HepG2 (cell line): ENCODE measurements around the gene SEPTIN11. TPM values are rescaled to one million over a fixed set of nuclear protein-coding genes. Genes with fewer than 3 reads are reported as not detected.

Experiments used
- ARNT2 ChIP-seq: sonication (generic); formaldehyde crosslinking; IDR thresholded peaks from 2 replicates; pipeline ENCODE4 v1.8.0; 2022; ENCODE audit warnings: mild to moderate bottlenecking, low read depth, missing genetic modification reagents, moderate library complexity
- EZH2 ChIP-seq: conservative IDR thresholded peaks from 2 replicates; pipeline ENCODE4 v1.6.1; 2012; ENCODE audit warnings: mild to moderate bottlenecking, low read depth, low read length, moderate library complexity
- JUN ChIP-seq: sonication (generic); formaldehyde crosslinking; IDR thresholded peaks from 2 replicates; pipeline ENCODE4 v1.4.0; 2020; ENCODE audit warnings: mild to moderate bottlenecking, missing genetic modification reagents
- KLF9 ChIP-seq: IDR thresholded peaks from 2 replicates; pipeline ENCODE4 v1.6.1; 2016; ENCODE audit warnings: low read depth
- MTF2 ChIP-seq: sonication (generic); formaldehyde crosslinking; IDR thresholded peaks from 2 replicates; pipeline ENCODE4 v1.5.0; 2020; ENCODE audit warnings: missing genetic modification reagents, borderline replicate concordance
- MXD1 ChIP-seq: sonication (generic); formaldehyde crosslinking; IDR thresholded peaks from 2 replicates; pipeline ENCODE4 v1.4.0; 2020; ENCODE audit warnings: mild to moderate bottlenecking, missing genetic modification reagents
- MYPOP ChIP-seq: sonication (generic); formaldehyde crosslinking; IDR thresholded peaks from 2 replicates; pipeline ENCODE4 v1.8.1; 2023; ENCODE audit warnings: mild to moderate bottlenecking, moderate library complexity, missing genetic modification reagents
- NFE2L1 ChIP-seq: sonication (generic); formaldehyde crosslinking; IDR thresholded peaks from 2 replicates; pipeline ENCODE4 v1.4.0; 2020; ENCODE audit warnings: missing genetic modification reagents, mild to moderate bottlenecking, borderline replicate concordance
- NR1H2 ChIP-seq: sonication (generic); formaldehyde crosslinking; IDR thresholded peaks from 2 replicates; pipeline ENCODE4 v1.8.1; 2022; ENCODE audit warnings: low read depth, missing genetic modification reagents, borderline replicate concordance
- SMYD3 ChIP-seq: sonication (generic); formaldehyde crosslinking; IDR thresholded peaks from 2 replicates; pipeline ENCODE4 v1.8.1; 2023; ENCODE audit warnings: mild to moderate bottlenecking, missing genetic modification reagents
- ZBTB44 ChIP-seq: sonication (generic); formaldehyde crosslinking; IDR thresholded peaks from 2 replicates; pipeline ENCODE4 v1.4.0; 2020; ENCODE audit warnings: missing genetic modification reagents
- ZNF274 ChIP-seq: sonication (generic); formaldehyde crosslinking; IDR thresholded peaks from 2 replicates; pipeline ENCODE4 v1.5.1; 2020; ENCODE audit warnings: mild to moderate bottlenecking, missing genetic modification reagents
- ZNF432 ChIP-seq: sonication (generic); formaldehyde crosslinking; IDR thresholded peaks from 2 replicates; pipeline ENCODE4 v1.5.0; 2020; ENCODE audit warnings: missing genetic modification reagents, mild to moderate bottlenecking, borderline replicate concordance
- ZNF556 ChIP-seq: sonication (generic); formaldehyde crosslinking; IDR thresholded peaks from 2 replicates; pipeline ENCODE4 v1.4.0; 2020; ENCODE audit warnings: mild to moderate bottlenecking, missing genetic modification reagents, borderline replicate concordance
- ZNF629 ChIP-seq: sonication (generic); formaldehyde crosslinking; conservative IDR thresholded peaks from 2 replicates; pipeline ENCODE4 v1.5.0; 2020; ENCODE audit warnings: missing genetic modification reagents
- ZNF724P ChIP-seq: sonication (generic); formaldehyde crosslinking; IDR thresholded peaks from 2 replicates; pipeline ENCODE4 v1.8.0; 2022; ENCODE audit warnings: missing genetic modification reagents, borderline replicate concordance
- polyA plus RNA-seq, 8 experiments: library from polyadenylated mRNA; depleted of rRNA in 3 of 8; stranded (reverse) in 7 of 8; unstranded in 1 of 8; fragments of >200 nt; fragmentation: Illumina TruSeq in 4 of 8; extraction: Trizol in 4 of 8; gene quantifications; 2 replicates each; pipeline versions ENCODE4 v1.2.1 to v1.2.3, GENCODE V29; 2011 to 2016; ENCODE audit warnings: low read depth in 4 of 8, missing spikeins in 1 of 8, mixed read lengths in 1 of 8; ENCODE audit not compliant: insufficient read depth in 1 of 8
- total RNA-seq, 5 experiments: library from RNA; depleted of rRNA; stranded (reverse); fragments of >200 nt; fragmentation: Illumina TruSeq; extraction: Trizol; gene quantifications; 2 replicates each; pipeline ENCODE4 v1.2.3, GENCODE V29; 2016; ENCODE audit warnings: low read depth in 1 of 5
- TF ChIP-seq, protein P1 (sequence below): sonication (generic); formaldehyde crosslinking; IDR thresholded peaks from 2 replicates; pipeline ENCODE4 v1.4.0; 2020; ENCODE audit warnings: missing genetic modification reagents, mild to moderate bottlenecking, borderline replicate concordance
- TF ChIP-seq, protein P2 (sequence below): sonication (generic); formaldehyde crosslinking; IDR thresholded peaks from 2 replicates; pipeline ENCODE4 v1.4.0; 2020; ENCODE audit warnings: missing genetic modification reagents, mild to moderate bottlenecking, borderline replicate concordance
- TF ChIP-seq, protein P3 (sequence below): sonication (generic); formaldehyde crosslinking; IDR thresholded peaks from 2 replicates; pipeline ENCODE4 v1.8.0; 2022; ENCODE audit warnings: mild to moderate bottlenecking, missing genetic modification reagents, borderline replicate concordance

The SEPTIN11 gene
- total and polyA plus RNA-seq, 2 of the 13 experiments (the other 11 are each of a cell fraction or from before 2014, with no cell fraction given): 28.9 to 47.3 TPM

- TF ChIP-seq ZNF274 (CRISPR knock-in tag) (no peak; the same call in 1 of the 2 replicates), NFE2L1 (CRISPR knock-in tag) (no peak), ZNF556 (CRISPR knock-in tag) (peak; percentile 80; the same call in 1 of the 2 replicates), ZBTB44 (CRISPR knock-in tag) (peak; percentile 59), ZNF432 (CRISPR knock-in tag) (0 out of 2 replicates have a peak, but pooled peaks have one; percentile 69), SMYD3 (no peak), EZH2 (no peak), JUN (CRISPR knock-in tag) (no peak; the same call in 1 of the 2 replicates), ZNF724P (CRISPR knock-in tag) (no peak), MYPOP (CRISPR knock-in tag) (no peak; the same call in 1 of the 2 replicates), ZNF629 (CRISPR knock-in tag) (no peak; the same call in 1 of the 2 replicates), NR1H2 (CRISPR knock-in tag) (no peak), MTF2 (no peak; the same call in 1 of the 2 replicates), ARNT2 (no peak; the same call in 1 of the 2 replicates), KLF9 (CRISPR knock-in tag) (peak; percentile 25; the same call in 1 of the 2 replicates), MXD1 (0 out of 2 replicates have a peak, but pooled peaks have one; percentile 36)
- TF ChIP-seq, protein P1, sequence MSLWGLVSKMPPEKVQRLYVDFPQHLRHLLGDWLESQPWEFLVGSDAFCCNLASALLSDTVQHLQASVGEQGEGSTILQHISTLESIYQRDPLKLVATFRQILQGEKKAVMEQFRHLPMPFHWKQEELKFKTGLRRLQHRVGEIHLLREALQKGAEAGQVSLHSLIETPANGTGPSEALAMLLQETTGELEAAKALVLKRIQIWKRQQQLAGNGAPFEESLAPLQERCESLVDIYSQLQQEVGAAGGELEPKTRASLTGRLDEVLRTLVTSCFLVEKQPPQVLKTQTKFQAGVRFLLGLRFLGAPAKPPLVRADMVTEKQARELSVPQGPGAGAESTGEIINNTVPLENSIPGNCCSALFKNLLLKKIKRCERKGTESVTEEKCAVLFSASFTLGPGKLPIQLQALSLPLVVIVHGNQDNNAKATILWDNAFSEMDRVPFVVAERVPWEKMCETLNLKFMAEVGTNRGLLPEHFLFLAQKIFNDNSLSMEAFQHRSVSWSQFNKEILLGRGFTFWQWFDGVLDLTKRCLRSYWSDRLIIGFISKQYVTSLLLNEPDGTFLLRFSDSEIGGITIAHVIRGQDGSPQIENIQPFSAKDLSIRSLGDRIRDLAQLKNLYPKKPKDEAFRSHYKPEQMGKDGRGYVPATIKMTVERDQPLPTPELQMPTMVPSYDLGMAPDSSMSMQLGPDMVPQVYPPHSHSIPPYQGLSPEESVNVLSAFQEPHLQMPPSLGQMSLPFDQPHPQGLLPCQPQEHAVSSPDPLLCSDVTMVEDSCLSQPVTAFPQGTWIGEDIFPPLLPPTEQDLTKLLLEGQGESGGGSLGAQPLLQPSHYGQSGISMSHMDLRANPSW (CRISPR knock-in tag): no peak
- TF ChIP-seq, protein P2, sequence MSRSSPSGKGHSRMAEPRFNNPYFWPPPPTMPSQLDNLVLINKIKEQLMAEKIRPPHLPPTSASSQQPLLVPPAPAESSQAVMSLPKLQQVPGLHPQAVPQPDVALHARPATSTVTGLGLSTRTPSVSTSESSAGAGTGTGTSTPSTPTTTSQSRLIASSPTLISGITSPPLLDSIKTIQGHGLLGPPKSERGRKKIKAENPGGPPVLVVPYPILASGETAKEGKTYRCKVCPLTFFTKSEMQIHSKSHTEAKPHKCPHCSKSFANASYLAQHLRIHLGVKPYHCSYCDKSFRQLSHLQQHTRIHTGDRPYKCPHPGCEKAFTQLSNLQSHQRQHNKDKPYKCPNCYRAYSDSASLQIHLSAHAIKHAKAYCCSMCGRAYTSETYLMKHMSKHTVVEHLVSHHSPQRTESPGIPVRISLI (CRISPR knock-in tag): no peak
- TF ChIP-seq, protein P3, sequence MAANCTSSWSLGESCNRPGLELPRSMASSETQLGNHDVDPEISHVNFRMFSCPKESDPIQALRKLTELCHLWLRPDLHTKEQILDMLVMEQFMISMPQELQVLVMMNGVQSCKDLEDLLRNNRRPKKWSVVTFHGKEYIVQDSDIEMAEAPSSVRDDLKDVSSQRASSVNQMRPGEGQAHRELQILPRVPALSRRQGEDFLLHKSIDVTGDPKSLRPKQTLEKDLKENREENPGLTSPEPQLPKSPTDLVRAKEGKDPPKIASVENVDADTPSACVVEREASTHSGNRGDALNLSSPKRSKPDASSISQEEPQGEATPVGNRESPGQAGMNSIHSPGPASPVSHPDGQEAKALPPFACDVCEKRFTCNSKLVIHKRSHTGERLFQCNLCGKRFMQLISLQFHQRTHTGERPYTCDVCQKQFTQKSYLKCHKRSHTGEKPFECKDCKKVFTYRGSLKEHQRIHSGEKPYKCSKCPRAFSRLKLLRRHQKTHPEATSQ (CRISPR knock-in tag): no peak
Observed at GRCh38 chr4:76949276-76950051, at the start of gene SEPTIN11 (continued).
